ENCODE results near the gene ART5.
A peak's percentile ranks its signal among the peaks of the same experiment; 100 is the strongest.
"Not testable (repeated sequence)": the region's sequence is repeated elsewhere in the genome, so short reads cannot be mapped to it uniquely, and the experiment has no call there.

ART5 gene

GRCh38 chr11:3616721-3617460 lies 24.9 kb downstream of the ART5 start:
- DNase-seq = no peak

GRCh38 chr11:3615998-3616397 lies 25.8 kb downstream of the ART5 start:
- no peak for DNase-seq

GRCh38 chr11:3614742-3615171 lies 27.0 kb downstream of the ART5 start:
- peak; percentile 93 for DNase-seq

GRCh38 chr11:3613998-3614741 lies 27.6 kb downstream of the ART5 start:
- DNase-seq = peak; percentile 60

GRCh38 chr11:3611976-3612678 lies 29.7 kb downstream of the ART5 start:
- DNase-seq = no peak

GRCh38 chr11:3610846-3611245 lies 30.9 kb downstream of the ART5 start:
- no peak for DNase-seq

- peak; percentile 74 for DNase-seq
These were observed 32.2 kb downstream of the ART5 start for GRCh38 chr11:3609416-3610265.

- DNase-seq = no peak
These were observed 36.0 kb downstream of the ART5 start for GRCh38 chr11:3605771-3606203.

- no peak for DNase-seq
These were observed 36.5 kb downstream of the ART5 start for GRCh38 chr11:3605283-3605662.

GRCh38 chr11:3604167-3604566 lies 37.6 kb downstream of the ART5 start:
- no peak for DNase-seq

- DNase-seq = not testable (repeated sequence)
These were observed 41.6 kb downstream of the ART5 start for GRCh38 chr11:3600201-3600600.

- DNase-seq = not testable (repeated sequence)
These were observed 44.0 kb downstream of the ART5 start for GRCh38 chr11:3597743-3598142.

- DNase-seq = not testable (repeated sequence)
These were observed 50.5 kb downstream of the ART5 start for GRCh38 chr11:3591326-3591725.

GRCh38 chr11:3590193-3590592 lies 51.6 kb downstream of the ART5 start:
- DNase-seq = not testable (repeated sequence)

GRCh38 chr11:3588776-3589175 lies 53.0 kb downstream of the ART5 start:
- not testable (repeated sequence) for DNase-seq

Measured in hematopoietic multipotent progenitor cell treated with erythropoietin and hydrocortisone succinate and interleukin-3 and kit ligand, for 8 days (in vitro differentiated cells).